ENCODE measurements around the gene MPL. TPM values are rescaled to one million over a fixed set of nuclear protein-coding genes. Genes with fewer than 3 reads are reported as not detected.

The MPL gene
- total and polyA plus RNA-seq, 2 of the 8 experiments (the other 6 are each of a cell fraction or from before 2014, with no cell fraction given) = 0.08 TPM; not detected in 1

GRCh38 chr1:43288785-43289706 lies 48.6 kb upstream of the MPL start:
- Histone ChIP-seq H3K36me3 (ENCODE audit: control insufficient read depth in 2 of 4, insufficient read depth in 4 of 4, low read length in 3 of 4) (no peaks in the 10 kb centered on the region), H3K79me1 (ENCODE audit: low read depth, low read length) (no peaks in the 10 kb centered on the region; the same call in none of the 2 replicates), H3K27ac (ENCODE audit: low read depth, low read length) (no peak overlapping the region), H3K18ac (ENCODE audit: extremely low read depth, low read length) (no peak overlapping the region), H2AK5ac (ENCODE audit: low read depth, low read length) (no peak overlapping the region), H3K27me3 (replicated peaks in 1 of 4; ENCODE audit: control insufficient read depth in 3 of 4, extremely low read depth in 1 of 4, insufficient read depth in 3 of 4, low read length in 3 of 4) (no peaks in the 10 kb centered on the region; a peak in 1 of 7 replicates), H3K4me1 (replicated peaks in 1 of 4; ENCODE audit: control insufficient read depth in 3 of 4, insufficient read depth in 4 of 4, low read length in 3 of 4) (peaks cover 0 to 15% (median 12%) of the 10 kb centered on the region in 4 experiments; a peak in 6 of 7 replicates), H3K9ac (replicated peaks in 1 of 4; ENCODE audit: extremely low read depth in 1 of 4, low read depth in 3 of 4, low read length in 3 of 4) (no peak overlapping the region), H3K79me2 (ENCODE audit: control insufficient read depth in 1 of 2, insufficient read depth in 2 of 2, low read length in 2 of 2) (no peaks in the 10 kb centered on the region), H3K23me2 (ENCODE audit: low read depth, low read length) (peaks cover 3% of the 10 kb centered on the region; the same call in 1 of the 2 replicates), H3K9me3 (ENCODE audit: insufficient read depth in 2 of 2, low read depth in 1 of 2, low read length in 1 of 2) (no peaks in the 10 kb centered on the region), H3K4me2 (ENCODE audit: insufficient read depth in 1 of 2, low read depth in 2 of 2, low read length in 2 of 2) (no peak overlapping the region), H2AFZ (ENCODE audit: low read length) (no peak overlapping the region), H2BK120ac (replicated peaks; ENCODE audit: low read depth, low read length) (no peak overlapping the region), H3K14ac (ENCODE audit: insufficient read length) (no peak overlapping the region), H2BK15ac (ENCODE audit: low read length) (no peak overlapping the region), H2BK5ac (ENCODE audit: low read depth, low read length) (no peak overlapping the region), H3K23ac (ENCODE audit: insufficient read length) (no peak overlapping the region), H3K4ac (replicated peaks; ENCODE audit: insufficient read length, low read depth, low read length) (no peak overlapping the region), H3K56ac (replicated peaks; ENCODE audit: insufficient read length, low read depth, low read length) (no peak overlapping the region), H4K5ac (ENCODE audit: insufficient read length, low read depth, low read length) (no peak overlapping the region), H2BK12ac (ENCODE audit: low read depth, low read length) (no peak overlapping the region), H3K4me3 (ENCODE audit: extremely low read depth in 1 of 4, insufficient read depth in 2 of 4, low read depth in 3 of 4, low read length in 4 of 4) (no peak overlapping the region), H4K8ac (ENCODE audit: extremely low read depth, insufficient read depth, low read length) (no peak overlapping the region; the same call in 1 of the 2 replicates), H2BK20ac (ENCODE audit: low read length) (no peak overlapping the region), H4K91ac (replicated peaks; ENCODE audit: insufficient read length, low read length) (no peak overlapping the region), H4K20me1 (replicated peaks in 1 of 2; ENCODE audit: control insufficient read depth in 1 of 2, insufficient read depth in 2 of 2, low read length in 2 of 2) (no peaks in the 10 kb centered on the region)
- POLR2A ChIA-PET (ENCODE audit: partially characterized antibody) = interaction anchor here (5.0 kb wide), 1 partner anchor 69 kb away, joined by 19 read pairs; the partner anchor contains the start of gene CDC20
- CTCF ChIA-PET (ENCODE audit: partially characterized antibody) = interaction anchor here (0.7 to 1.8 kb wide), 6 partner anchors 14 to 165 kb away, joined by 3 to 7 read pairs (median 3); no protein-coding TSS in a partner anchor
- WGBS, 2 experiments (ENCODE audit: extremely low coverage in 1 of 2, insufficient coverage in 1 of 2, insufficient read length in 1 of 2, insufficient replicate concordance in 2 of 2, low coverage in 1 of 2, low lambda C conversion rate in 2 of 2, missing lambda C conversion rate in 1 of 2) = 87% methylated on average over 12 of the region's 12 CpGs; no CpG with 5 or more reads in 1 of the 2 experiments
- TF ChIP-seq SP4 (IDR thresholded peaks at IDR 0.05; ENCODE audit: low read length) = no peak
- no peak for TF ChIP-seq SIN3A (conservative IDR thresholded peaks at IDR 0.05 in 1 of 2, IDR thresholded peaks at IDR 0.05 in 1 of 2; ENCODE audit: low read depth in 1 of 2, low read length in 2 of 2)
- TF ChIP-seq SAP30 (IDR thresholded peaks at IDR 0.05; ENCODE audit: insufficient read depth, insufficient replicate concordance, low read length) = no peak
- no peak for TF ChIP-seq TBP (IDR thresholded peaks at IDR 0.05; ENCODE audit: low read depth, low read length)
- TF ChIP-seq RFX5 (IDR thresholded peaks at IDR 0.05; ENCODE audit: borderline replicate concordance, low read depth, low read length) = no peak
- TF ChIP-seq ATF2 (IDR thresholded peaks at IDR 0.05; ENCODE audit: low read length) = no peak
- TF ChIP-seq POU5F1 (IDR thresholded peaks at IDR 0.05; ENCODE audit: low read depth, low read length) = no peak
- TF ChIP-seq KDM4A (IDR thresholded peaks at IDR 0.05; ENCODE audit: low read depth, low read length, severe bottlenecking) = no peak
- no peak for TF ChIP-seq TAF1 (IDR thresholded peaks at IDR 0.05; ENCODE audit: low read depth, low read length)
- no peak for FAIRE-seq
- DNase-seq (ENCODE audit: low read depth in 1 of 2, low spot score in 2 of 2) = no peak
